ENCODE results near the gene EHBP1L1. TPM values are rescaled to one million over a fixed set of nuclear protein-coding genes. Genes with fewer than 3 reads are reported as not detected.
A peak's percentile ranks its signal among the peaks of the same experiment; 100 is the strongest.

The EHBP1L1 gene
- 34.7 TPM for polyA plus RNA-seq (2013, experiment 1 of 2; ENCODE audit: insufficient read length)
- polyA plus RNA-seq (2013, experiment 2 of 2; ENCODE audit: insufficient read length): 36.3 TPM

GRCh38 chr11:65575568-65576231 lies at the start of gene EHBP1L1:
Gene EHBP1L1 (plus strand): TSS chr11:65576053. CDS start chr11:65576303, 250 bp downstream.
- peak; percentile 51 for DNase-seq

GRCh38 chr11:65526744-65527143 lies 49.1 kb upstream of the EHBP1L1 start:
- no peak for DNase-seq

- DNase-seq: no peak
These were observed 47.0 kb upstream of the EHBP1L1 start for GRCh38 chr11:65528819-65529350.

- no peak for DNase-seq
These were observed 46.2 kb upstream of the EHBP1L1 start for GRCh38 chr11:65529475-65530156.

GRCh38 chr11:65530157-65530496 lies 45.7 kb upstream of the EHBP1L1 start:
- no peak for DNase-seq

- no peak for DNase-seq
These were observed 43.3 kb upstream of the EHBP1L1 start for GRCh38 chr11:65532388-65533064.

- no peak for DNase-seq
These were observed 40.8 kb upstream of the EHBP1L1 start for GRCh38 chr11:65535102-65535501.

- no peak for DNase-seq
These were observed 39.2 kb upstream of the EHBP1L1 start for GRCh38 chr11:65536412-65537295.

- DNase-seq: no peak
These were observed 38.6 kb upstream of the EHBP1L1 start for GRCh38 chr11:65537296-65537597.

GRCh38 chr11:65537620-65538231 lies 38.1 kb upstream of the EHBP1L1 start:
- DNase-seq: no peak

GRCh38 chr11:65538232-65538914 lies 37.5 kb upstream of the EHBP1L1 start:
- DNase-seq: no peak

- no peak for DNase-seq
These were observed 36.7 kb upstream of the EHBP1L1 start for GRCh38 chr11:65538915-65539743.

- DNase-seq: no peak
These were observed 36.0 kb upstream of the EHBP1L1 start for GRCh38 chr11:65539744-65540289.

- DNase-seq: peak; percentile 84
These were observed 35.4 kb upstream of the EHBP1L1 start for GRCh38 chr11:65540290-65541092.

- DNase-seq: no peak
These were observed 34.5 kb upstream of the EHBP1L1 start for GRCh38 chr11:65541093-65541982.

GRCh38 chr11:65542738-65543390 lies 33.0 kb upstream of the EHBP1L1 start:
- no peak for DNase-seq

- no peak for DNase-seq
These were observed 30.0 kb upstream of the EHBP1L1 start for GRCh38 chr11:65545853-65546216.
